Neural progenitor cell (in vitro differentiated cells): Measurements from ENCODE around the gene LUZP4.

Experiments
- EZH2 ChIP-seq: fragments of 200-600 bp; sonication (generic); IDR thresholded peaks from 2 replicates; pipeline ENCODE4 v1.6.1; 2017; ENCODE audit warnings: antibody characterized with exemption, mild to moderate bottlenecking, moderate library complexity
- EZH2phosphoT487 ChIP-seq: fragments of 200-600 bp; sonication (generic); IDR thresholded peaks from 2 replicates; pipeline ENCODE4 v1.6.1; 2017; ENCODE audit warnings: antibody characterized with exemption
- TF ChIP-seq, protein P1 (sequence below): fragments of 200-600 bp; sonication (generic); IDR thresholded peaks from 2 replicates; pipeline ENCODE4 v1.5.1; 2017; ENCODE audit warnings: antibody characterized with exemption, mild to moderate bottlenecking

DNA sequence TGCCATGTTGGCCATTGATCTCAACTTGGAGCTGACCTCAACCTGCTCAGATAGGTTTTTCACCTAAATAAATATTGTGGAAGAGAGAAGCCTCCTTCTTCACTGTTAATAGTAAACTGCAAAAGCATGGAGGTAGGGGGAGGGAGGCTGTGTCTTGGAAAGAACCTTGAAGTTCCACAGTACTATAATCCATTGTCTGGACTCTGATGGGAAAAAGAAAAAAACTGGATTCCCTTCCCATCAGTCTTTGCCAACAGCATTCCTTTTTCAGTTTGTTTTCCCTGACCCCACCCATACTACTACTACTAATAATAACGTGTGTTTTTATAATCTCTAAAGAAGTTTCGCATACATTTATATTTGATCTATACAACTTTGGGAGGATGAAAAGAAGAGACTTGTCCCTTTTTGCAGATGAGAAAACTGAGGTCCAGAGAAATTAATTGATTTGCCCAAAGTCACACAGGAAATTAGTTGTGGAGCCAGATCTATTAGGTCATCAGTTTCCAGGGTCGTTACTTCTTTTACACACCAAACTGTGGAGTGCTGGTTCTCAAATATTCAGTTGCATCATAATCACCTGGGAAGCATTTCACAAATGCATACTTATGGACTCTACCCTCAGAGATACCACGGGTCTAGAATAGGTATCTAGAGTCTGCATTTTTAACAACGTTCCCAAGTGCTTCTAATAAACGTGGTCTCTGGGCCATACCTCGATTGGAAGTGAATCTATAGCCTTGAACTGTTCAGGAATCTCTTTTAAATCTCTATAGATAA lies 59.1 kb downstream of the LUZP4 start:
- TF ChIP-seq EZH2phosphoT487 (no peak), EZH2 (no peak)
- TF ChIP-seq, protein P1, sequence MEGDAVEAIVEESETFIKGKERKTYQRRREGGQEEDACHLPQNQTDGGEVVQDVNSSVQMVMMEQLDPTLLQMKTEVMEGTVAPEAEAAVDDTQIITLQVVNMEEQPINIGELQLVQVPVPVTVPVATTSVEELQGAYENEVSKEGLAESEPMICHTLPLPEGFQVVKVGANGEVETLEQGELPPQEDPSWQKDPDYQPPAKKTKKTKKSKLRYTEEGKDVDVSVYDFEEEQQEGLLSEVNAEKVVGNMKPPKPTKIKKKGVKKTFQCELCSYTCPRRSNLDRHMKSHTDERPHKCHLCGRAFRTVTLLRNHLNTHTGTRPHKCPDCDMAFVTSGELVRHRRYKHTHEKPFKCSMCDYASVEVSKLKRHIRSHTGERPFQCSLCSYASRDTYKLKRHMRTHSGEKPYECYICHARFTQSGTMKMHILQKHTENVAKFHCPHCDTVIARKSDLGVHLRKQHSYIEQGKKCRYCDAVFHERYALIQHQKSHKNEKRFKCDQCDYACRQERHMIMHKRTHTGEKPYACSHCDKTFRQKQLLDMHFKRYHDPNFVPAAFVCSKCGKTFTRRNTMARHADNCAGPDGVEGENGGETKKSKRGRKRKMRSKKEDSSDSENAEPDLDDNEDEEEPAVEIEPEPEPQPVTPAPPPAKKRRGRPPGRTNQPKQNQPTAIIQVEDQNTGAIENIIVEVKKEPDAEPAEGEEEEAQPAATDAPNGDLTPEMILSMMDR: no peak
